WTC11 (cell line): ENCODE data around the gene CPT1A. TPM values are rescaled to one million over a fixed set of nuclear protein-coding genes. Genes with fewer than 3 reads are reported as not detected.

Experiments used
- ATAC-seq: fragments of 200-7000 bp; cut with Tn5 transposase; 2 replicates; pipeline ENCODE4 v1.10.0; 2021; ENCODE audit warnings: mild to moderate bottlenecking, moderate library complexity
- CTCF ChIA-PET: fragments of 300-600 bp; sonication (Branson Sonifier 250); formaldehyde crosslinking; loops from one replicate; lab custom pipeline; 2021; ENCODE audit warnings: antibody characterized with exemption; lab: Charles Lee
- POLR2A ChIA-PET: fragments of 350-600 bp; sonication (Branson Sonifier 250); formaldehyde crosslinking; loops from one replicate; lab custom pipeline; 2021; ENCODE audit warnings: antibody characterized with exemption; lab: Charles Lee
- DNase-seq: peaks from one replicate; pipeline ENCODE4 v3.0.0; 2021; ENCODE audit warnings: low spot score
- H3K27ac Mint-ChIP-seq: 2 replicates; pipeline ENCODE4 v1.8.0; 2021; ENCODE audit warnings: mixed read lengths
- H3K27me3 Mint-ChIP-seq: 2 replicates; pipeline ENCODE4 v1.8.0; 2021; ENCODE audit warnings: low read depth, mild to moderate bottlenecking, moderate library complexity, mixed read lengths
- H3K36me3 Mint-ChIP-seq: 2 replicates; pipeline ENCODE4 v1.8.0; 2021; ENCODE audit warnings: mixed read lengths
- H3K4me1 Mint-ChIP-seq: 2 replicates; pipeline ENCODE4 v1.8.0; 2022; ENCODE audit warnings: mixed read lengths
- H3K4me3 Mint-ChIP-seq: 2 replicates; pipeline ENCODE4 v1.8.0; 2021; ENCODE audit warnings: mild to moderate bottlenecking, moderate library complexity, mixed read lengths
- H3K9me3 Mint-ChIP-seq: 2 replicates; pipeline ENCODE4 v1.8.0; 2021; ENCODE audit warnings: mixed read lengths
- ATF1 ChIP-seq: sonication (generic); formaldehyde crosslinking; IDR thresholded peaks from 2 replicates; pipeline ENCODE4 v1.8.1; 2023; ENCODE audit warnings: mild to moderate bottlenecking, moderate library complexity, missing genetic modification reagents
- EMX1 ChIP-seq: fragments of 250-450 bp; sonication (Bioruptor Pico); IDR thresholded peaks from 2 replicates; pipeline ENCODE4 v1.8.0; 2021; ENCODE audit warnings: mild to moderate bottlenecking
- FOXK1 ChIP-seq: sonication (generic); formaldehyde crosslinking; IDR thresholded peaks from 2 replicates; pipeline ENCODE4 v1.8.0; 2022; ENCODE audit warnings: mild to moderate bottlenecking, moderate library complexity, missing genetic modification reagents
- GRHL2 ChIP-seq: fragments of 250-450 bp; sonication (Bioruptor Pico); IDR thresholded peaks from 2 replicates; pipeline ENCODE4 v1.8.0; 2022; ENCODE audit warnings: mild to moderate bottlenecking, moderate library complexity; ENCODE audit not compliant: insufficient replicate concordance, severe bottlenecking
- MXD4 ChIP-seq: fragments of 250-450 bp; sonication (Bioruptor Pico); IDR thresholded peaks from 2 replicates; pipeline ENCODE4 v1.8.0; 2021; ENCODE audit warnings: mild to moderate bottlenecking, moderate library complexity, borderline replicate concordance
- MYBL2 ChIP-seq: sonication (generic); formaldehyde crosslinking; IDR thresholded peaks from 2 replicates; pipeline ENCODE4 v1.8.1; 2023; ENCODE audit warnings: mild to moderate bottlenecking, moderate library complexity, missing genetic modification reagents
- NFE2L1 ChIP-seq: sonication (generic); formaldehyde crosslinking; IDR thresholded peaks from 2 replicates; pipeline ENCODE4 v1.8.1; 2023; ENCODE audit warnings: missing genetic modification reagents
- OVOL2 ChIP-seq: fragments of 250-450 bp; sonication (Bioruptor Pico); IDR thresholded peaks from 2 replicates; pipeline ENCODE4 v1.9.0; 2021; ENCODE audit warnings: mild to moderate bottlenecking, borderline replicate concordance
- RELA ChIP-seq: sonication (generic); formaldehyde crosslinking; IDR thresholded peaks from 2 replicates; pipeline ENCODE4 v1.8.1; 2022; ENCODE audit warnings: missing genetic modification reagents, mild to moderate bottlenecking, borderline replicate concordance
- RORB ChIP-seq: fragments of 250-450 bp; sonication (Bioruptor Pico); IDR thresholded peaks from 2 replicates; pipeline ENCODE4 v1.9.0; 2021; ENCODE audit warnings: mild to moderate bottlenecking
- SMAD3 ChIP-seq: sonication (generic); formaldehyde crosslinking; IDR thresholded peaks from 2 replicates; pipeline ENCODE4 v1.8.0; 2022; ENCODE audit warnings: missing genetic modification reagents, mild to moderate bottlenecking, borderline replicate concordance
- SOX15 ChIP-seq: fragments of 250-450 bp; sonication (Bioruptor Pico); IDR thresholded peaks from 2 replicates; pipeline ENCODE4 v1.9.0; 2021; ENCODE audit warnings: mild to moderate bottlenecking
- TEAD1 ChIP-seq: sonication (generic); formaldehyde crosslinking; IDR thresholded peaks from 2 replicates; pipeline ENCODE4 v1.8.0; 2022; ENCODE audit warnings: mild to moderate bottlenecking, missing genetic modification reagents
- TEAD4 ChIP-seq: sonication (generic); formaldehyde crosslinking; IDR thresholded peaks from 2 replicates; pipeline ENCODE4 v1.8.0; 2022; ENCODE audit warnings: mild to moderate bottlenecking, missing genetic modification reagents
- ZMAT4 ChIP-seq: fragments of 250-450 bp; sonication (Bioruptor Pico); IDR thresholded peaks from 2 replicates; pipeline ENCODE4 v1.9.0; 2021; ENCODE audit warnings: mild to moderate bottlenecking
- ZNF138 ChIP-seq: sonication (generic); formaldehyde crosslinking; conservative IDR thresholded peaks from 2 replicates; pipeline ENCODE4 v1.8.1; 2022; ENCODE audit warnings: mild to moderate bottlenecking, moderate library complexity, missing genetic modification reagents
- ZNF232 ChIP-seq: sonication (generic); formaldehyde crosslinking; IDR thresholded peaks from 2 replicates; pipeline ENCODE4 v1.8.0; 2022; ENCODE audit warnings: mild to moderate bottlenecking, missing genetic modification reagents
- ZNF281 ChIP-seq: sonication (generic); formaldehyde crosslinking; IDR thresholded peaks from 2 replicates; pipeline ENCODE4 v1.8.0; 2023; ENCODE audit warnings: mild to moderate bottlenecking, missing genetic modification reagents
- ZSCAN18 ChIP-seq: fragments of 250-450 bp; sonication (Bioruptor Pico); IDR thresholded peaks from 2 replicates; pipeline ENCODE4 v2.1.2; 2022; ENCODE audit warnings: mild to moderate bottlenecking, moderate library complexity
- total RNA-seq: library from RNA; stranded (reverse); gene quantifications from 3 replicates; pipeline ENCODE4 v1.2.3, GENCODE V29; 2021
- TF ChIP-seq, protein P1 (sequence below): fragments of 250-450 bp; sonication (Bioruptor Pico); IDR thresholded peaks from 2 replicates; pipeline ENCODE4 v1.8.0; 2021; ENCODE audit warnings: mild to moderate bottlenecking
- TF ChIP-seq, protein P2 (sequence below): sonication (generic); formaldehyde crosslinking; IDR thresholded peaks from 2 replicates; pipeline ENCODE4 v1.8.1; 2022; ENCODE audit warnings: missing genetic modification reagents, borderline replicate concordance
- TF ChIP-seq, protein P3 (sequence below): sonication (generic); formaldehyde crosslinking; IDR thresholded peaks from 2 replicates; pipeline ENCODE4 v1.8.1; 2022; ENCODE audit warnings: low read depth, mild to moderate bottlenecking, moderate library complexity, missing genetic modification reagents, borderline replicate concordance
- TF ChIP-seq, protein P4 (sequence below): sonication (generic); formaldehyde crosslinking; IDR thresholded peaks from 2 replicates; pipeline ENCODE4 v1.8.0; 2022; ENCODE audit warnings: mild to moderate bottlenecking, missing genetic modification reagents

The CPT1A gene
- total RNA-seq, 1 experiment from 2014 or later = 28.1 TPM

DNA sequence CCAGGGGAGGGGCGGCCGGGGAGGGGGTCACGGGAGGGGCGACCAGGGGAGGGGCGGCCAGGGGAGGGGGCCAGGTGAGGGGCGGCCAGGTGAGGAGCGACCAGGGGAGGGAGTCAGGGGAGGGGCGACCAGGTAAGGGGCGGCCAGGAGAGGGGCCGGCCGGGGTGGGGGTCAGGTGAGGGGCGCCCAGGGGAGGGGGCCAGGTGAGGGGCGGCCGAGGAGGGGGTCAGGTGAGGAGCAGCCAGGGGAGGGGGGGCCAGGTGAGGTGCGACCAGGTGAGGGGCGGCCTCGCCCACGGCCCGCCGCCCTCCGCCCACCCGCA is 90.8 kb downstream of the CPT1A start:
- ATAC-seq = peak; percentile 42
- H3K4me1 Mint-ChIP-seq = peaks cover 57% of the 10 kb centered on the region
- POLR2A ChIA-PET = interaction anchor here (1.2 kb wide), 1 partner anchor 10 kb away, joined by 4 read pairs; no protein-coding TSS in a partner anchor
- H3K27ac Mint-ChIP-seq = no peak overlapping the region
- H3K4me3 Mint-ChIP-seq = no peak overlapping the region
- no peaks in the 10 kb centered on the region for H3K27me3 Mint-ChIP-seq
- TF ChIP-seq, protein P1, sequence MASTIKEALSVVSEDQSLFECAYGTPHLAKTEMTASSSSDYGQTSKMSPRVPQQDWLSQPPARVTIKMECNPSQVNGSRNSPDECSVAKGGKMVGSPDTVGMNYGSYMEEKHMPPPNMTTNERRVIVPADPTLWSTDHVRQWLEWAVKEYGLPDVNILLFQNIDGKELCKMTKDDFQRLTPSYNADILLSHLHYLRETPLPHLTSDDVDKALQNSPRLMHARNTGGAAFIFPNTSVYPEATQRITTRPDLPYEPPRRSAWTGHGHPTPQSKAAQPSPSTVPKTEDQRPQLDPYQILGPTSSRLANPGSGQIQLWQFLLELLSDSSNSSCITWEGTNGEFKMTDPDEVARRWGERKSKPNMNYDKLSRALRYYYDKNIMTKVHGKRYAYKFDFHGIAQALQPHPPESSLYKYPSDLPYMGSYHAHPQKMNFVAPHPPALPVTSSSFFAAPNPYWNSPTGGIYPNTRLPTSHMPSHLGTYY = no peak
- TF ChIP-seq RORB (no peak), MXD4 (CRISPR knock-in tag) (no peak), ZNF281 (no peak), SMAD3 (CRISPR knock-in tag) (no peak), EMX1 (CRISPR knock-in tag) (no peak), OVOL2 (CRISPR knock-in tag) (no peak)
- TF ChIP-seq, protein P2, sequence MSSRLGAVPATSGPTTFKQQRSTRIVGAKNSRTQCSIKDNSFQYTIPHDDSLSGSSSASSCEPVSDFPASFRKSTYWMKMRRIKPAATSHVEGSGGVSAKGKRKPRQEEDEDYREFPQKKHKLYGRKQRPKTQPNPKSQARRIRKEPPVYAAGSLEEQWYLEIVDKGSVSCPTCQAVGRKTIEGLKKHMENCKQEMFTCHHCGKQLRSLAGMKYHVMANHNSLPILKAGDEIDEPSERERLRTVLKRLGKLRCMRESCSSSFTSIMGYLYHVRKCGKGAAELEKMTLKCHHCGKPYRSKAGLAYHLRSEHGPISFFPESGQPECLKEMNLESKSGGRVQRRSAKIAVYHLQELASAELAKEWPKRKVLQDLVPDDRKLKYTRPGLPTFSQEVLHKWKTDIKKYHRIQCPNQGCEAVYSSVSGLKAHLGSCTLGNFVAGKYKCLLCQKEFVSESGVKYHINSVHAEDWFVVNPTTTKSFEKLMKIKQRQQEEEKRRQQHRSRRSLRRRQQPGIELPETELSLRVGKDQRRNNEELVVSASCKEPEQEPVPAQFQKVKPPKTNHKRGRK (CRISPR knock-in tag) = no peak
- TF ChIP-seq, all 79 proteins: peak for 0
- Mint-ChIP-seq H3K9me3 (no peaks in the 10 kb centered on the region), H3K36me3 (peaks cover 25% of the 10 kb centered on the region)
- no peak for DNase-seq
- CTCF ChIA-PET = interaction anchor here (0.8 kb wide), 1 partner anchor 118 kb away, joined by 3 read pairs; no protein-coding TSS in a partner anchor

GRCh38 chr11:68750195-68751003 is 91.3 kb downstream of the CPT1A start:
- peak; percentile 58 for ATAC-seq
- H3K27ac Mint-ChIP-seq = peak overlapping the region; percentile 100
- ChIA-PET CTCF (interaction anchor here (0.8 to 3.5 kb wide), 4 partner anchors 26 to 118 kb away, joined by 3 to 22 read pairs (median 6); no protein-coding TSS in a partner anchor), POLR2A (interaction anchor here (0.6 to 1.2 kb wide), 4 partner anchors 9 to 290 kb away, joined by 3 to 5 read pairs (median 4); partner anchors contain the start of genes GAL and PPP6R3)
- peak; percentile 94 for DNase-seq
- peak overlapping the region; percentile 88 for H3K4me3 Mint-ChIP-seq
- H3K27me3 Mint-ChIP-seq = no peaks in the 10 kb centered on the region
- H3K36me3 Mint-ChIP-seq = peaks cover 30% of the 10 kb centered on the region
- H3K4me1 Mint-ChIP-seq = peaks cover 61% of the 10 kb centered on the region
- no peaks in the 10 kb centered on the region for H3K9me3 Mint-ChIP-seq
- TF ChIP-seq, protein P3, sequence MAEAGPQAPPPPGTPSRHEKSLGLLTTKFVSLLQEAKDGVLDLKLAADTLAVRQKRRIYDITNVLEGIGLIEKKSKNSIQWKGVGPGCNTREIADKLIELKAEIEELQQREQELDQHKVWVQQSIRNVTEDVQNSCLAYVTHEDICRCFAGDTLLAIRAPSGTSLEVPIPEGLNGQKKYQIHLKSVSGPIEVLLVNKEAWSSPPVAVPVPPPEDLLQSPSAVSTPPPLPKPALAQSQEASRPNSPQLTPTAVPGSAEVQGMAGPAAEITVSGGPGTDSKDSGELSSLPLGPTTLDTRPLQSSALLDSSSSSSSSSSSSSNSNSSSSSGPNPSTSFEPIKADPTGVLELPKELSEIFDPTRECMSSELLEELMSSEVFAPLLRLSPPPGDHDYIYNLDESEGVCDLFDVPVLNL (CRISPR knock-in tag) = peak; percentile 17; the same call in 1 of the 2 replicates
- TF ChIP-seq SOX15 (CRISPR knock-in tag) = no peak
- TF ChIP-seq SMAD3 (CRISPR knock-in tag) = peak; percentile 29; the same call in 1 of the 2 replicates
- 0 out of 2 replicates have a peak, but pooled peaks have one; percentile 16 for TF ChIP-seq FOXK1 (CRISPR knock-in tag)
- peak; percentile 74; the same call in 1 of the 2 replicates for TF ChIP-seq TEAD1 (CRISPR knock-in tag)
- TF ChIP-seq ZMAT4 (CRISPR knock-in tag) = no peak
- no peak for TF ChIP-seq ZSCAN18 (CRISPR knock-in tag)
- no peak for TF ChIP-seq GRHL2
- peak; percentile 59; the same call in 1 of the 2 replicates for TF ChIP-seq TEAD4 (CRISPR knock-in tag)
- TF ChIP-seq ZNF138 (CRISPR knock-in tag) = peak; percentile 58; the same call in 1 of the 2 replicates
- no peak for TF ChIP-seq ZNF232 (CRISPR knock-in tag)
- TF ChIP-seq ATF1 = peak; percentile 90; the same call in 1 of the 2 replicates
- peak; percentile 69 for TF ChIP-seq MYBL2
- peak; percentile 84 for TF ChIP-seq RELA (CRISPR knock-in tag)
- peak; percentile 76 for TF ChIP-seq NFE2L1 (CRISPR knock-in tag)
- TF ChIP-seq, protein P2 (CRISPR knock-in tag) = no peak
- TF ChIP-seq, protein P4, sequence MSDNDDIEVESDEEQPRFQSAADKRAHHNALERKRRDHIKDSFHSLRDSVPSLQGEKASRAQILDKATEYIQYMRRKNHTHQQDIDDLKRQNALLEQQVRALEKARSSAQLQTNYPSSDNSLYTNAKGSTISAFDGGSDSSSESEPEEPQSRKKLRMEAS (CRISPR knock-in tag) = peak; percentile 95
